ENCODE results near the gene SLC6A19.

GRCh38 chr5:1231354-1231905 lies 30.0 kb downstream of the SLC6A19 start:
- TF ChIP-seq, protein P1, sequence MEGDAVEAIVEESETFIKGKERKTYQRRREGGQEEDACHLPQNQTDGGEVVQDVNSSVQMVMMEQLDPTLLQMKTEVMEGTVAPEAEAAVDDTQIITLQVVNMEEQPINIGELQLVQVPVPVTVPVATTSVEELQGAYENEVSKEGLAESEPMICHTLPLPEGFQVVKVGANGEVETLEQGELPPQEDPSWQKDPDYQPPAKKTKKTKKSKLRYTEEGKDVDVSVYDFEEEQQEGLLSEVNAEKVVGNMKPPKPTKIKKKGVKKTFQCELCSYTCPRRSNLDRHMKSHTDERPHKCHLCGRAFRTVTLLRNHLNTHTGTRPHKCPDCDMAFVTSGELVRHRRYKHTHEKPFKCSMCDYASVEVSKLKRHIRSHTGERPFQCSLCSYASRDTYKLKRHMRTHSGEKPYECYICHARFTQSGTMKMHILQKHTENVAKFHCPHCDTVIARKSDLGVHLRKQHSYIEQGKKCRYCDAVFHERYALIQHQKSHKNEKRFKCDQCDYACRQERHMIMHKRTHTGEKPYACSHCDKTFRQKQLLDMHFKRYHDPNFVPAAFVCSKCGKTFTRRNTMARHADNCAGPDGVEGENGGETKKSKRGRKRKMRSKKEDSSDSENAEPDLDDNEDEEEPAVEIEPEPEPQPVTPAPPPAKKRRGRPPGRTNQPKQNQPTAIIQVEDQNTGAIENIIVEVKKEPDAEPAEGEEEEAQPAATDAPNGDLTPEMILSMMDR (IDR thresholded peaks at IDR 0.05; ENCODE audit: poor library complexity), result no peak
- TF ChIP-seq EZH2 (IDR thresholded peaks at IDR 0.05; ENCODE audit: borderline replicate concordance) (no peak), EZH2phosphoT487 (IDR thresholded peaks at IDR 0.05; ENCODE audit: low read depth, severe bottlenecking, unreplicated experiment) (no peak)
